Posterior vena cava (tissue), 2 donors: ENCODE measurements around the gene SRM. TPM values are rescaled to one million over a fixed set of nuclear protein-coding genes. Genes with fewer than 3 reads are reported as not detected.
"Not testable (repeated sequence)": the region's sequence is repeated elsewhere in the genome, so short reads cannot be mapped to it uniquely, and the experiment has no call there.

Source experiments
- DNase-seq: peaks from one replicate; pipeline ENCODE4 v3.0.0-alpha.2; 2020; ENCODE audit warnings: low spot score
- intact Hi-C, 2 donors: fragments of 100-400 bp; cut with DNase I; formaldehyde crosslinking; loops; one replicate each; pipeline versions ENCODE4 v1.14.1 to v1.14.2; 2022 to 2023
- total RNA-seq, 2 donors: library from RNA; stranded (reverse); fragmentation: NEBNext Ultra II Directional; extraction: Animal tissue kit (Norgen Biotek cat#: 25700); gene quantifications; one replicate each; pipeline ENCODE4 v1.2.1, GENCODE V29; 2021
- donor health status: DM: yes; HTN: yes; CAD: no.
- donor health status: DM: yes; HTN: yes; CAD: no.

The SRM gene
- total RNA-seq, 2 donors from 2014 or later: 74.2 to 76.6 TPM

DNA sequence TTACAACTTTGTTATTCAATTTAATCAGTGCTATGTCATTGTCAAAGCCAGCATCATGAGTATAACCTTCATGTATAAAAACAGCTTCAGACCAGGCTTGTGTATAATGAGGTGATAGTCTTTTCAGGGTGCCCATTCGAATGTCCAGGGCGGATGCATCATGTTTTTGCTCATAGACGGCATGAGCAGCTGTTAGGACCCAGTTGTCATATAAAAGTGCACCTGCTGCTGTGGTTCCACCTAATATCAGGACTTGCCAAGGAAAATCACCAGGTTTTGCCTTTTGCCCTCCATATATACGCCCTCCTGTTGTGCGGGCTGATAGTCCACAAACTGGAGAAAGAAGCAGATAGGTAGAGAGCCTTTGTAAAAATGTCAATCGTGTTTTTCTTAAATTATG is 32.5 kb downstream of the SRM start:
- intact Hi-C loops: no loop called here
- no peak for DNase-seq

GRCh38 chr1:11026903-11027302 is 32.9 kb downstream of the SRM start:
- intact Hi-C loops: no loop called here
- no peak for DNase-seq

DNA sequence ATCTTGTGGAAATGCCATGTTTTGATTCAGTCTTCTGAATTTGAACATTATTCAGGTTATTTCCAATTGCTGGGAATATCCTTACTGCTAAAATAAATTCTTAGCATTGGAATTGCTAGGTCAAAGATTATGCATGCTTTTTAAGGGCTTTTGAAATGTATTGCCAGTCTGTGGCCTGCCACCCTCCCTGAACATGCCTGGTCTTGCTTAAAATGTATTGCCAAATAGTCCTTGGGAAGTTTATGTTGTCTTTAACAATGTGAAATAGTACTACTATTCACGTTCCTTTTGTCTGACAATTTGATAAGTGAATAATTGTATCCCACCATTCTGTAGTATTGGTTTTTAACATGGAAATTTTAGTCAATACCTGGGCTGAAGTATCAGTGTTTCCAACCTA is 33.8 kb downstream of the SRM start:
- no peak for DNase-seq
- intact Hi-C loops: no loop called here

- no peak for DNase-seq
- intact Hi-C loops: no loop called here
These were observed 34.2 kb downstream of the SRM start for GRCh38 chr1:11025618-11026017.

DNA sequence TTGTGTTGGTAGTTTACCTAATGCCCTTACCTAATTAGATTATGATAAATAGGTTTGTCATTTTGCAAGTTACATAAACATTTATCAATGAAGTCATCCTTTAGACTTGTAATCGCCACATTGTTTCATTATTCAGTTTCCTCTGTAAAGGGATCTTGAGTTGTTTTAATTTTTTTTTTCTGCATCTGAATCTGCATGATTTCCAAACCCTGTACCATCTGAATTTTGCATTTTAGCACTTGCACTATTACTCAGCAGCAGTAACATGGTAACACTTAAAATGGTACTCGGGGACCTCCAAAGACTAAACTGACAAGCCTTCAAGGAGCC is 35.0 kb downstream of the SRM start:
- intact Hi-C loops: no loop called here
- no peak for DNase-seq

- intact Hi-C loops: no loop called here
- DNase-seq: no peak
These were observed 35.5 kb downstream of the SRM start for GRCh38 chr1:11024154-11024873.

DNA sequence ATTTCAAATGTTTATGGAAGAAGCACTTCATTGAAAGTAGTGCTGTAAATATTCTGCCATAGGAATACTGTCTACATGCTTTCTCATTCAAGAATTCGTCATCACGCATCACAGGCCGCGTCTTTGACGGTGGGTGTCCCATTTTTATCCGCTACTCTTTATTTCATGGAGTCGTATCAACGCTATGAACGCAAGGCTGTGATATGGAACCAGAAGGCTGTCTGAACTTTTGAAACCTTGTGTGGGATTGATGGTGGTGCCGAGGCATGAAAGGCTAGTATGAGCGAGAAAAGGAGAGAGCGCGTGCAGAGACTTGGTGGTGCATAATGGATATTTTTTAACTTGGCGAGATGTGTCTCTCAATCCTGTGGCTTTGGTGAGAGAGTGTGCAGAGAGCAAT is 36.6 kb downstream of the SRM start:
- intact Hi-C loops: no loop called here
- DNase-seq: no peak

GRCh38 chr1:11019971-11020370 is 39.8 kb downstream of the SRM start:
- no peak for DNase-seq
- intact Hi-C loops: loop anchor here in 1 of 2 donors (5.0 kb wide), 1 partner anchor 1242 kb away; no protein-coding TSS in a partner anchor

DNA sequence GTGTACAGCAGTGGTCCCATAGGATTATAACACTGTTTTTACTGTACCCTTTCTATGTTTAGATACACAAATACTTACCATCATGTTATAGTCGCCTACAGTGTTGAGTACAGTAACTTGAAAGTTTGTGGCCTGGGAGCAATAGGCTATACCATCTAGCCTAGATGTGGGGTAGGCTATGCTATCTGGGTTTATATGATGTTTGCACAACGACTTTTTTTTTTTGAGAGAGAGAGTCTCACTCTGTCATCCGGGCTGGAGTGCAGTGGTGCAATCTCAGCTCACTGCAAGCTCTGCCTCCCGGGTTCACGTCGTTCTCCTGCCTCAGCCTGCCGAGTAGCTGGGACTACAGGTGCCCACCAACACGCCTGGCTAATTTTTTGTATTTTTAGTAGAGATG is 40.5 kb downstream of the SRM start:
- intact Hi-C loops: loop anchor here in 1 of 2 donors (5.0 kb wide), 1 partner anchor 1243 kb away; no protein-coding TSS in a partner anchor
- DNase-seq: not testable (repeated sequence)

GRCh38 chr1:11013160-11013531 is 46.7 kb downstream of the SRM start:
- intact Hi-C loops: no loop called here
- no peak for DNase-seq

DNA sequence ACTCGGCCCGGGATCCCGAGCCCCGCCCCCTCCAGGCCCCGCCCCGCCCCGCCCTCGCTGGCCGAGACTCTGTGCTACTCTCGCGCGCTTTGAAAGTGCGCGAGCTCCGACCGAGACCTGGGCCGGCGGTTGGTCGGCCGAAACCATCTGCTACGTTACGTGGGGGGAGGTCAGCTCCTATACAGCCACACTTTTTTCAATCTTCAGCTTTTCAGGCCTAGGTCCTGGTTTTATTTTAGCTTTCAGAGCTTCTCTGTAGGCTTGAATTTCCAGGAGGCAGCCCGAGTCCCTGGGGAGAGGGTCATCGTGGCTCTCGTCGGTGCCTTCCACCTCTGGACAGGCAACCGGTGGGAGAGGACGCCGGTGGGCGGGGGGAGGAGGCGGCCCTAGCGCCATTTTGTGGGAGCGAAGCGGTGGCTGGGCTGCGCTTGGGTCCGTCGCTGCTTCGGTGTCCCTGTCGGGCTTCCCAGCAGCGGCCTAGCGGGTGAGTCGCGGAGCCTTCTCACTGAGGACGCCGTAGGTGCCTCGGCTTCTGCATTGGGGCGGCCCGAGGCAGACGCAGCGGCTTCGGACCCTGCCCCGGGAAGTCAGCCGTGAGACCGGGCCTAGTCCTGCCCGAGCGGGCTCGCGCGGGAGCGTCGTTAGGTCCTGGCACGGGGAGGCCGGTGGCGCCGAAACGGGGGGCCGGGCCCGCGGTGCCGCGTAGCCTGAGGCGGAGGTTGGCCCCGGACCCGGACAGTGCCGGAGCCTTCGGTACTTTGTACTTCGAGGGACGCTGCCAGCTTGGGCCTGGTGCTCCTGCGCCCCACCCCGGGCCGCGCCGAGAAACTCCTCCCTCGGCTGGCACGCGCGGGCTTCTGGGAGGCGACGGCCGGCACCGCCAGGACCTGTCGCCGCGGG is 47.3 kb downstream of the SRM start, which contains the start of gene TARDBP:
TARDBP (plus strand) TSS at position 395 of the 900 bp plus-strand sequence. CDS start 1,074 bp downstream, outside the sequence.
- intact Hi-C loops: no loop called here
- DNase-seq: peak; percentile 97

Other genes starting within 250 kb of the SRM start
- gene TARDBP, start 47.4 kb downstream of the SRM start, total RNA-seq: 100 to 1,000 TPM; 124 to 130 TPM
- gene MASP2, start 12.8 kb downstream of the SRM start, total RNA-seq: not detected
- gene EXOSC10, start 39.9 kb upstream of the SRM start, total RNA-seq: 10 to 100 TPM; 40.9 to 43.4 TPM
- 1 to 10 TPM; 3.0 to 4.7 TPM for gene ANGPTL7, start 129.3 kb upstream of the SRM start, total RNA-seq
- 10 to 100 TPM; 26.3 to 26.7 TPM for gene MTOR, start 202.5 kb upstream of the SRM start, total RNA-seq
- 10 to 100 TPM in 1 of 2 donors, 1 to 10 TPM in 1; 8.0 to 12.0 TPM for gene UBIAD1, start 213.2 kb upstream of the SRM start, total RNA-seq